Body of pancreas (tissue), 4 donors: Measurements from ENCODE around the gene PNRC2. TPM values are rescaled to one million over a fixed set of nuclear protein-coding genes. Genes with fewer than 3 reads are reported as not detected.

Experiments
- ATAC-seq: fragments of 150-250 bp; one replicate; pipeline ENCODE4 v1.9.1; 2016
- DNase-seq, 4 donors: peaks; one replicate each; pipeline ENCODE4 v3.0.0-alpha.2; 2019
- H3K27ac ChIP-seq, 4 donors: fragments of 200-600 bp; sonication (generic); 1 replicate in 3 of 4; 2 replicates in 1 of 4; pipeline versions ENCODE4 v1.5.1 to v1.6.1; 2016 to 2019; ENCODE audit warnings: mild to moderate bottlenecking in 1 of 4, mixed read lengths in 1 of 4, moderate library complexity in 1 of 4
- H3K27me3 ChIP-seq, 2 donors: fragments of 200-600 bp; sonication (generic); one replicate each; pipeline ENCODE4 v1.6.0; 2016; ENCODE audit warnings: mild to moderate bottlenecking in 1 of 2
- H3K36me3 ChIP-seq, 2 donors: fragments of 200-600 bp; sonication (generic); replicated peaks in 1 of 2; 2 replicates each; pipeline ENCODE4 v1.5.1; 2016; ENCODE audit warnings: low read depth in 2 of 2; ENCODE audit not compliant: insufficient read depth in 1 of 2
- H3K4me1 ChIP-seq: fragments of 200-600 bp; sonication (generic); one replicate; pipeline ENCODE4 v1.6.0; 2016
- H3K4me3 ChIP-seq, 2 donors: fragments of 200-600 bp; sonication (generic); 1 replicate in 1 of 2; 2 replicates in 1 of 2; pipeline ENCODE4 v1.5.1; 2016 to 2019
- H3K9me3 ChIP-seq, 3 donors: fragments of 200-600 bp; sonication (generic); 1 replicate in 2 of 3; 2 replicates in 1 of 3; pipeline ENCODE4 v1.5.1; 2016
- CTCF ChIP-seq, 7 experiments: fragments of 450-650 bp in 4 of 7; fragments of 200-600 bp in 3 of 7; sonication (generic) in 3 of 7; IDR thresholded peaks; one replicate each; pipeline ENCODE4 v1.5.1; 2016 to 2019; ENCODE audit warnings: antibody characterized with exemption in 7 of 7
- POLR2A ChIP-seq, 3 donors: fragments of 450-650 bp; IDR thresholded peaks; one replicate each; pipeline ENCODE4 v1.6.1; 2016; ENCODE audit warnings: antibody characterized with exemption in 3 of 3, mild to moderate bottlenecking in 2 of 3
- WGBS, 2 donors: methylation state at CpG; one replicate each; pipeline ENCODE4 v1.1.5; 2017; 5-methylcytosine and 5-hydroxymethylcytosine counted together
- intact Hi-C: fragments of 100-400 bp; cut with DNase I; formaldehyde crosslinking; loops from one replicate; pipeline ENCODE4 v1.15.1; 2023
- total RNA-seq, 2 donors: library from RNA; depleted of rRNA; stranded (reverse); fragments of >200 nt; gene quantifications; one replicate each; pipeline ENCODE4 v1.1.0, GENCODE V29; 2016

PNRC2 gene
- total RNA-seq, 2 donors from 2014 or later = 54.4 to 64.6 TPM

- TF ChIP-seq CTCF (IDR thresholded peaks at IDR 0.05) (no peak), POLR2A (IDR thresholded peaks at IDR 0.05) (no peak)
- Histone ChIP-seq H3K9me3 (no peaks in the 10 kb centered on the region), H3K4me1 (peaks cover 40% of the 10 kb centered on the region), H3K36me3 (peaks cover 0 to 5% of the 10 kb centered on the region in 2 donors), H3K27me3 (no peaks in the 10 kb centered on the region), H3K27ac (peak overlapping the region; percentile 19 to 82 (median 56)), H3K4me3 (no peak overlapping the region)
- ATAC-seq = peak; percentile 38
- intact Hi-C loops = no loop called here
- no peak for DNase-seq
- 45 to 48% methylated on average over 5 of the region's 5 CpGs for WGBS, 2 donors
Observed at GRCh38 chr1:23964790-23965740, 5.4 kb downstream of the PNRC2 start.

- Histone ChIP-seq H3K4me1 (peaks cover 29% of the 10 kb centered on the region), H3K9me3 (no peaks in the 10 kb centered on the region), H3K4me3 (no peak overlapping the region), H3K36me3 (peaks cover 0 to 15% of the 10 kb centered on the region in 2 donors), H3K27ac (peak overlapping the region in 1 of 4 donors; percentile 82), H3K27me3 (no peaks in the 10 kb centered on the region)
- ATAC-seq (no peak), DNase-seq (no peak)
- no peak for TF ChIP-seq POLR2A (IDR thresholded peaks at IDR 0.05)
- TF ChIP-seq CTCF (IDR thresholded peaks at IDR 0.05) = no peak
- intact Hi-C loops = no loop called here
Observed at GRCh38 chr1:23966973-23967493, 7.4 kb downstream of the PNRC2 start.

- peaks cover 0 to 16% of the 10 kb centered on the region in 2 donors for H3K36me3 ChIP-seq
- H3K4me3 ChIP-seq = no peak overlapping the region
- DNase-seq (no peak), ATAC-seq (no peak)
- H3K4me1 ChIP-seq = peaks cover 28% of the 10 kb centered on the region
- no peaks in the 10 kb centered on the region for H3K27me3 ChIP-seq
- H3K27ac ChIP-seq = no peak overlapping the region
- intact Hi-C loops = no loop called here
- TF ChIP-seq POLR2A (IDR thresholded peaks at IDR 0.05) = no peak
- no peak for TF ChIP-seq CTCF (IDR thresholded peaks at IDR 0.05)
- 57 to 93% methylated on average over 2 of the region's 2 CpGs for WGBS, 2 donors
- H3K9me3 ChIP-seq = no peaks in the 10 kb centered on the region
Observed at GRCh38 chr1:23967871-23968270, 8.2 kb downstream of the PNRC2 start.

- H3K4me1 ChIP-seq = peaks cover 53% of the 10 kb centered on the region
- WGBS, 2 donors = 26 to 46% methylated on average over 4 of the region's 4 CpGs
- no peaks in the 10 kb centered on the region for H3K9me3 ChIP-seq
- H3K27me3 ChIP-seq = no peaks in the 10 kb centered on the region
- ATAC-seq (no peak), DNase-seq (no peak)
- H3K4me3 ChIP-seq = no peak overlapping the region
- intact Hi-C loops = no loop called here
- no peak for TF ChIP-seq CTCF (IDR thresholded peaks at IDR 0.05)
- TF ChIP-seq POLR2A (IDR thresholded peaks at IDR 0.05) = no peak
- peaks cover 0 to 4% of the 10 kb centered on the region in 2 donors for H3K36me3 ChIP-seq
- peak overlapping the region in 3 of 4 donors; percentile 27 to 96 (median 39) for H3K27ac ChIP-seq
Observed at GRCh38 chr1:23977187-23977853, 17.7 kb downstream of the PNRC2 start.
